IPS-20b (cell line): ENCODE measurements around the gene CACNA1I.

Source experiments
- H3K27ac ChIP-seq: one replicate; pipeline ENCODE4 v1.5.1; 2013; ENCODE audit warnings: low read length
- H3K27me3 ChIP-seq: 2 replicates; pipeline ENCODE4 v1.6.1; 2013; ENCODE audit warnings: mild to moderate bottlenecking, low read length, inconsistent platforms; ENCODE audit not compliant: insufficient read depth
- H3K36me3 ChIP-seq: 2 replicates; pipeline ENCODE4 v1.6.1; 2013; ENCODE audit warnings: low read depth, mild to moderate bottlenecking, inconsistent platforms, low read length, moderate library complexity; ENCODE audit not compliant: insufficient read depth
- H3K4me1 ChIP-seq: 2 replicates; pipeline ENCODE4 v1.6.1; 2013; ENCODE audit warnings: mild to moderate bottlenecking, control low read depth, inconsistent platforms, low read length, moderate library complexity; ENCODE audit not compliant: insufficient read depth
- H3K4me3 ChIP-seq: 2 replicates; pipeline ENCODE4 v1.5.1; 2013; ENCODE audit warnings: mild to moderate bottlenecking, low read length, inconsistent platforms
- H3K9ac ChIP-seq: 2 replicates; pipeline ENCODE4 v1.6.1; 2013; ENCODE audit warnings: low read depth, mild to moderate bottlenecking, inconsistent platforms, low read length, moderate library complexity
- H3K9me3 ChIP-seq: 2 replicates; pipeline ENCODE4 v1.6.1; 2013; ENCODE audit warnings: mild to moderate bottlenecking, low read depth, low read length, inconsistent platforms; ENCODE audit not compliant: insufficient read depth

The CACNA1I gene

GRCh38 chr22:39678862-39679490 lies 108.4 kb downstream of the CACNA1I start:
- Histone ChIP-seq H3K4me3 (no peak overlapping the region), H3K36me3 (no peaks in the 10 kb centered on the region), H3K27ac (no peak overlapping the region), H3K9me3 (no peaks in the 10 kb centered on the region), H3K27me3 (no peaks in the 10 kb centered on the region), H3K9ac (no peak overlapping the region), H3K4me1 (no peaks in the 10 kb centered on the region)

- no peaks in the 10 kb centered on the region for H3K36me3 ChIP-seq
- H3K4me1 ChIP-seq: no peaks in the 10 kb centered on the region
- H3K9me3 ChIP-seq: no peaks in the 10 kb centered on the region
- H3K27me3 ChIP-seq: no peaks in the 10 kb centered on the region
- H3K4me3 ChIP-seq: no peak overlapping the region
- no peak overlapping the region for H3K9ac ChIP-seq
- H3K27ac ChIP-seq: no peak overlapping the region
Measured at GRCh38 chr22:39679652-39680051, 109.1 kb downstream of the CACNA1I start.

- no peaks in the 10 kb centered on the region for H3K27me3 ChIP-seq
- no peak overlapping the region for H3K4me3 ChIP-seq
- no peaks in the 10 kb centered on the region for H3K4me1 ChIP-seq
- H3K9ac ChIP-seq: no peak overlapping the region
- no peaks in the 10 kb centered on the region for H3K9me3 ChIP-seq
- H3K36me3 ChIP-seq: no peaks in the 10 kb centered on the region
- H3K27ac ChIP-seq: no peak overlapping the region
Measured at GRCh38 chr22:39680486-39680885, 109.9 kb downstream of the CACNA1I start.

GRCh38 chr22:39681038-39681861 lies 110.7 kb downstream of the CACNA1I start:
- no peaks in the 10 kb centered on the region for H3K27me3 ChIP-seq
- no peaks in the 10 kb centered on the region for H3K36me3 ChIP-seq
- no peak overlapping the region for H3K4me3 ChIP-seq
- no peak overlapping the region for H3K9ac ChIP-seq
- H3K4me1 ChIP-seq: no peaks in the 10 kb centered on the region
- no peak overlapping the region for H3K27ac ChIP-seq
- H3K9me3 ChIP-seq: no peaks in the 10 kb centered on the region

GRCh38 chr22:39682994-39683393 lies 112.4 kb downstream of the CACNA1I start:
- Histone ChIP-seq H3K36me3 (no peaks in the 10 kb centered on the region), H3K9me3 (no peaks in the 10 kb centered on the region), H3K27ac (no peak overlapping the region), H3K9ac (no peak overlapping the region), H3K27me3 (no peaks in the 10 kb centered on the region), H3K4me3 (no peak overlapping the region), H3K4me1 (no peaks in the 10 kb centered on the region)

- no peaks in the 10 kb centered on the region for H3K9me3 ChIP-seq
- no peak overlapping the region for H3K4me3 ChIP-seq
- no peak overlapping the region for H3K27ac ChIP-seq
- H3K27me3 ChIP-seq: no peaks in the 10 kb centered on the region
- H3K36me3 ChIP-seq: no peaks in the 10 kb centered on the region
- H3K9ac ChIP-seq: no peak overlapping the region
- no peaks in the 10 kb centered on the region for H3K4me1 ChIP-seq
Measured at GRCh38 chr22:39683639-39684038, 113.1 kb downstream of the CACNA1I start.

- H3K9ac ChIP-seq: no peak overlapping the region
- no peak overlapping the region for H3K27ac ChIP-seq
- H3K36me3 ChIP-seq: no peaks in the 10 kb centered on the region
- no peaks in the 10 kb centered on the region for H3K9me3 ChIP-seq
- no peaks in the 10 kb centered on the region for H3K4me1 ChIP-seq
- no peaks in the 10 kb centered on the region for H3K27me3 ChIP-seq
- no peak overlapping the region for H3K4me3 ChIP-seq
Measured at GRCh38 chr22:39684702-39685281, 114.2 kb downstream of the CACNA1I start.

- H3K9ac ChIP-seq: no peak overlapping the region
- no peaks in the 10 kb centered on the region for H3K9me3 ChIP-seq
- H3K4me1 ChIP-seq: no peaks in the 10 kb centered on the region
- H3K27me3 ChIP-seq: no peaks in the 10 kb centered on the region
- no peaks in the 10 kb centered on the region for H3K36me3 ChIP-seq
- no peak overlapping the region for H3K27ac ChIP-seq
- H3K4me3 ChIP-seq: no peak overlapping the region
Measured at GRCh38 chr22:39685336-39686177, 115.0 kb downstream of the CACNA1I start.

- Histone ChIP-seq H3K27ac (no peak overlapping the region), H3K4me1 (no peaks in the 10 kb centered on the region), H3K36me3 (no peaks in the 10 kb centered on the region), H3K9ac (no peak overlapping the region), H3K27me3 (no peaks in the 10 kb centered on the region), H3K4me3 (no peak overlapping the region), H3K9me3 (no peaks in the 10 kb centered on the region)
Measured at GRCh38 chr22:39686178-39686620, 115.6 kb downstream of the CACNA1I start.

- H3K4me3 ChIP-seq: no peak overlapping the region
- no peaks in the 10 kb centered on the region for H3K4me1 ChIP-seq
- H3K36me3 ChIP-seq: no peaks in the 10 kb centered on the region
- H3K27ac ChIP-seq: no peak overlapping the region
- no peaks in the 10 kb centered on the region for H3K9me3 ChIP-seq
- H3K9ac ChIP-seq: no peak overlapping the region
- no peaks in the 10 kb centered on the region for H3K27me3 ChIP-seq
Measured at GRCh38 chr22:39686776-39687525, 116.4 kb downstream of the CACNA1I start.
